ENCODE data around the gene TMEM147. TPM values are rescaled to one million over a fixed set of nuclear protein-coding genes. Genes with fewer than 3 reads are reported as not detected.
"Not testable (repeated sequence)": the region's sequence is repeated elsewhere in the genome, so short reads cannot be mapped to it uniquely, and the experiment has no call there.

The TMEM147 gene
- polyA plus RNA-seq, 3 donors: 86.7 to 140 (median 107) TPM

GRCh38 chr19:35587321-35587720 is 41.9 kb downstream of the TMEM147 start:
- WGBS, 3 donors: 36 to 55% (median 48%) methylated on average over 1 of the region's 1 CpG
- no peak overlapping the region for H3K27ac ChIP-seq (ENCODE audit: low read depth, low read length)

GRCh38 chr19:35590875-35591274 is 45.4 kb downstream of the TMEM147 start:
- 80 to 91% (median 85%) methylated on average over 3 of the region's 3 CpGs for WGBS, 3 donors
- no peak overlapping the region for H3K27ac ChIP-seq (ENCODE audit: low read depth, low read length)

GRCh38 chr19:35592226-35592625 is 46.8 kb downstream of the TMEM147 start:
- WGBS, 3 donors: 14 to 22% (median 17%) methylated on average over 8 of the region's 8 CpGs
- no peak overlapping the region for H3K27ac ChIP-seq (ENCODE audit: low read depth, low read length)

- H3K27ac ChIP-seq (ENCODE audit: low read depth, low read length): not testable (repeated sequence)
- WGBS, 3 donors: 73 to 86% (median 82%) methylated on average over 3 of the region's 3 CpGs
Observed at GRCh38 chr19:35595026-35595425, 49.6 kb downstream of the TMEM147 start.

GRCh38 chr19:35595928-35596327 is 50.5 kb downstream of the TMEM147 start:
- WGBS, 3 donors: 94 to 100% (median 94%) methylated on average over 1 of the region's 1 CpG
- no peak overlapping the region for H3K27ac ChIP-seq (ENCODE audit: low read depth, low read length)

- no peak overlapping the region for H3K27ac ChIP-seq (ENCODE audit: low read depth, low read length)
- WGBS, 3 donors: 56 to 68% (median 58%) methylated on average over 4 of the region's 4 CpGs
Observed at GRCh38 chr19:35596366-35596999, 51.1 kb downstream of the TMEM147 start.

Other genes with a start within 250 kb of the TMEM147 start
- gene CD22, start 216.4 kb upstream of the TMEM147 start, polyA plus RNA-seq: 1 to 10 TPM in 1 of 3 donors, under 1 TPM in 2; 0.67 to 2.1 (median 0.88) TPM
- gene FFAR1, start 197.7 kb upstream of the TMEM147 start, polyA plus RNA-seq: 1 to 10 TPM in 1 of 3 donors, not detected in 2; 2.2 TPM
- gene FFAR3, start 187.2 kb upstream of the TMEM147 start, polyA plus RNA-seq: 1 to 10 TPM in 2 of 3 donors, under 1 TPM in 1; 0.46 to 1.8 (median 1.8) TPM
- under 1 TPM in 2 of 3 donors, not detected in 1; 0.06 to 0.90 TPM for gene GPR42, start 174.6 kb upstream of the TMEM147 start, polyA plus RNA-seq
- 1 to 10 TPM in 2 of 3 donors, under 1 TPM in 1; 0.24 to 4.6 (median 4.0) TPM for gene FFAR2, start 97.4 kb upstream of the TMEM147 start, polyA plus RNA-seq
- under 1 TPM in 2 of 3 donors, not detected in 1; 0.21 to 0.42 TPM for gene KRTDAP, start 55.2 kb upstream of the TMEM147 start, polyA plus RNA-seq
- 10 to 100 TPM in 2 of 3 donors, 1 to 10 TPM in 1; 6.8 to 74.3 (median 15.3) TPM for gene DMKN, start 32.0 kb upstream of the TMEM147 start, polyA plus RNA-seq
- 1 to 10 TPM in 1 of 3 donors, under 1 TPM in 1, not detected in 1; 0.15 to 1.5 TPM for gene SBSN, start 17.3 kb upstream of the TMEM147 start, polyA plus RNA-seq
- not detected for gene GAPDHS, start 12.2 kb upstream of the TMEM147 start, polyA plus RNA-seq
- 10 to 100 TPM in 1 of 3 donors, 1 to 10 TPM in 2; 1.2 to 74.4 (median 2.9) TPM for gene ATP4A, start 18.0 kb downstream of the TMEM147 start, polyA plus RNA-seq
- gene PMIS2, start 40.5 kb downstream of the TMEM147 start, polyA plus RNA-seq: not detected
- gene HAUS5, start 67.1 kb downstream of the TMEM147 start, polyA plus RNA-seq: 1 to 10 TPM; 4.6 to 6.3 (median 6.0) TPM
- 10 to 100 TPM; 28.5 to 56.7 (median 48.9) TPM for gene RBM42, start 83.4 kb downstream of the TMEM147 start, polyA plus RNA-seq
- 1 to 10 TPM in 2 of 3 donors, under 1 TPM in 1; 0.79 to 3.8 (median 1.7) TPM for gene ETV2, start 96.1 kb downstream of the TMEM147 start, polyA plus RNA-seq
- gene COX6B1, start 102.7 kb downstream of the TMEM147 start, polyA plus RNA-seq: 100 to 1,000 TPM; 454 to 932 (median 759) TPM
- gene UPK1A, start 120.9 kb downstream of the TMEM147 start, polyA plus RNA-seq: under 1 TPM in 2 of 3 donors, not detected in 1; 0.05 to 0.07 TPM
- under 1 TPM in 2 of 3 donors, not detected in 1; 0.07 to 0.12 TPM for gene ZBTB32, start 158.9 kb downstream of the TMEM147 start, polyA plus RNA-seq
- 10 to 100 TPM; 21.1 to 34.3 (median 29.4) TPM for gene KMT2B, start 172.4 kb downstream of the TMEM147 start, polyA plus RNA-seq
- 10 to 100 TPM; 17.4 to 30.4 (median 19.8) TPM for gene IGFLR1, start 196.8 kb downstream of the TMEM147 start, polyA plus RNA-seq
- 10 to 100 TPM; 13.2 to 30.3 (median 28.8) TPM for gene U2AF1L4, start 199.8 kb downstream of the TMEM147 start, polyA plus RNA-seq
- gene PSENEN, start 200.0 kb downstream of the TMEM147 start, polyA plus RNA-seq: 10 to 100 TPM; 37.2 to 57.2 (median 49.9) TPM
- gene LIN37, start 202.9 kb downstream of the TMEM147 start, polyA plus RNA-seq: 10 to 100 TPM in 2 of 3 donors, 1 to 10 TPM in 1; 8.9 to 20.9 (median 15.3) TPM
- 100 to 1,000 TPM in 2 of 3 donors, 10 to 100 TPM in 1; 63.3 to 608 (median 552) TPM for gene HSPB6, start 211.4 kb downstream of the TMEM147 start, polyA plus RNA-seq
- 10 to 100 TPM in 1 of 3 donors, 1 to 10 TPM in 2; 5.4 to 10.6 (median 6.9) TPM for gene PROSER3, start 212.6 kb downstream of the TMEM147 start, polyA plus RNA-seq
- gene ARHGAP33, start 229.9 kb downstream of the TMEM147 start, polyA plus RNA-seq: 1 to 10 TPM; 6.0 to 9.4 (median 6.3) TPM

Measured in adipose tissue (tissue), 3 donors.